ENCODE data around the gene NAV2. TPM values are rescaled to one million over a fixed set of nuclear protein-coding genes. Genes with fewer than 3 reads are reported as not detected.

The NAV2 gene
- total RNA-seq (1 to 10 TPM; 2.1 to 4.2 TPM), polyA plus RNA-seq (under 1 TPM in 2 of 3 donors, not detected in 1; 0.06 to 0.16 TPM), total RNA-seq (0.13 to 7.8 (median 1.1) reads per million in 6 experiments)

- H3K4me1 Mint-ChIP-seq = peaks cover 15 to 31% (median 25%) of the 10 kb centered on the region in 4 donors
- ATAC-seq (peak; percentile 95 to 97), DNase-seq (peak; percentile 38 to 80 (median 58))
- H3K9me3 Mint-ChIP-seq = peaks cover 0 to 2% (median 0%) of the 10 kb centered on the region in 9 donors
- H3K27ac Mint-ChIP-seq = peak within 1 kb of the TSS; percentile 74 to 92 (median 82)
- no peaks in the 10 kb centered on the region for H3K36me3 Mint-ChIP-seq
- peak within 1 kb of the TSS; percentile 88 to 96 (median 92) for H3K4me3 Mint-ChIP-seq
- POLR2A ChIA-PET = interaction anchor here (1.0 kb wide), 1 partner anchor 11 kb away, joined by 6 read pairs; no protein-coding TSS in a partner anchor
- H3K27me3 Mint-ChIP-seq = peaks cover 15 to 47% (median 35%) of the 10 kb centered on the region in 5 donors
These were observed at the start of gene NAV2 for GRCh38 chr11:19712281-19713195. TSS of gene NAV2 (plus strand) at chr11:19712837. CDS start at chr11:19713696, 859 bp downstream.

- no peak for ATAC-seq
These were observed 49.4 kb upstream of the NAV2 start for GRCh38 chr11:19663206-19663605.

GRCh38 chr11:19664886-19665548 is 47.6 kb upstream of the NAV2 start:
- Mint-ChIP-seq H3K27ac (no peak overlapping the region), H3K4me1 (peaks cover 0 to 3% (median under 1%) of the 10 kb centered on the region in 4 donors)
- ATAC-seq = no peak

More at GRCh38 chr11:19663206-19663605, 49.4 kb upstream of the NAV2 start:
- Mint-ChIP-seq H3K27ac (no peak overlapping the region), H3K4me3 (no peak overlapping the region), H3K36me3 (no peaks in the 10 kb centered on the region), H3K4me1 (peaks cover 0 to 3% (median 2%) of the 10 kb centered on the region in 4 donors), H3K27me3 (no peaks in the 10 kb centered on the region), H3K9me3 (no peaks in the 10 kb centered on the region)
- no peak for DNase-seq
- POLR2A ChIA-PET = interaction anchor here (0.6 kb wide), 1 partner anchor 63 kb away, joined by 3 read pairs; no protein-coding TSS in a partner anchor

GRCh38 chr11:19666951-19667350 is 45.7 kb upstream of the NAV2 start:
- no peak for DNase-seq
- no peak overlapping the region for H3K4me3 Mint-ChIP-seq
- POLR2A ChIA-PET = no interaction called here
- H3K36me3 Mint-ChIP-seq = no peaks in the 10 kb centered on the region
- ATAC-seq = no peak
- H3K27me3 Mint-ChIP-seq = peaks cover 0 to 9% (median 3%) of the 10 kb centered on the region in 5 donors
- H3K27ac Mint-ChIP-seq = no peak overlapping the region
- peaks cover 0 to 1% (median 0%) of the 10 kb centered on the region in 4 donors for H3K4me1 Mint-ChIP-seq
- H3K9me3 Mint-ChIP-seq = no peaks in the 10 kb centered on the region

More at GRCh38 chr11:19664886-19665548, 47.6 kb upstream of the NAV2 start:
- DNase-seq = no peak
- H3K36me3 Mint-ChIP-seq = no peaks in the 10 kb centered on the region
- no peaks in the 10 kb centered on the region for H3K9me3 Mint-ChIP-seq
- H3K27me3 Mint-ChIP-seq = no peaks in the 10 kb centered on the region
- H3K4me3 Mint-ChIP-seq = no peak overlapping the region
- POLR2A ChIA-PET = no interaction called here

GRCh38 chr11:19669511-19669910 is 43.1 kb upstream of the NAV2 start:
- Mint-ChIP-seq H3K36me3 (no peaks in the 10 kb centered on the region), H3K27ac (no peak overlapping the region), H3K9me3 (no peaks in the 10 kb centered on the region), H3K4me3 (no peak overlapping the region), H3K27me3 (peaks cover 0 to 12% (median 3%) of the 10 kb centered on the region in 5 donors), H3K4me1 (peaks cover 0 to 1% (median 0%) of the 10 kb centered on the region in 4 donors)
- POLR2A ChIA-PET = no interaction called here
- no peak for ATAC-seq
- no peak for DNase-seq

GRCh38 chr11:19670030-19670791 is 42.4 kb upstream of the NAV2 start:
- H3K27me3 Mint-ChIP-seq = peaks cover 0 to 14% (median 3%) of the 10 kb centered on the region in 5 donors
- no peaks in the 10 kb centered on the region for H3K36me3 Mint-ChIP-seq
- H3K9me3 Mint-ChIP-seq = no peaks in the 10 kb centered on the region
- peaks cover 0 to 5% (median 4%) of the 10 kb centered on the region in 4 donors for H3K4me1 Mint-ChIP-seq
- H3K4me3 Mint-ChIP-seq = no peak overlapping the region
- ATAC-seq (no peak), DNase-seq (no peak)
- POLR2A ChIA-PET = no interaction called here
- no peak overlapping the region for H3K27ac Mint-ChIP-seq

GRCh38 chr11:19672586-19673206 is 39.9 kb upstream of the NAV2 start:
- peaks cover 0 to 7% (median 6%) of the 10 kb centered on the region in 4 donors for H3K4me1 Mint-ChIP-seq
- H3K27me3 Mint-ChIP-seq = peaks cover 0 to 16% (median 3%) of the 10 kb centered on the region in 5 donors
- no peaks in the 10 kb centered on the region for H3K36me3 Mint-ChIP-seq

GRCh38 chr11:19673924-19674729 is 38.5 kb upstream of the NAV2 start:
- Mint-ChIP-seq H3K4me1 (peaks cover 0 to 7% (median 6%) of the 10 kb centered on the region in 4 donors), H3K36me3 (no peaks in the 10 kb centered on the region), H3K9me3 (no peaks in the 10 kb centered on the region), H3K27me3 (peaks cover 0 to 16% (median 3%) of the 10 kb centered on the region in 5 donors), H3K4me3 (no peak overlapping the region), H3K27ac (peak overlapping the region in 1 of 10 donors; percentile 73)
- ATAC-seq = no peak
- no peak for DNase-seq
- POLR2A ChIA-PET = no interaction called here

More at GRCh38 chr11:19672586-19673206, 39.9 kb upstream of the NAV2 start:
- ATAC-seq (no peak), DNase-seq (no peak)
- no peak overlapping the region for H3K27ac Mint-ChIP-seq
- POLR2A ChIA-PET = no interaction called here
- H3K9me3 Mint-ChIP-seq = no peaks in the 10 kb centered on the region
- H3K4me3 Mint-ChIP-seq = no peak overlapping the region

- Mint-ChIP-seq H3K4me3 (no peak overlapping the region), H3K36me3 (no peaks in the 10 kb centered on the region), H3K9me3 (no peaks in the 10 kb centered on the region), H3K27ac (no peak overlapping the region), H3K4me1 (peaks cover 0 to 7% (median 6%) of the 10 kb centered on the region in 4 donors), H3K27me3 (peaks cover 2 to 20% (median 8%) of the 10 kb centered on the region in 5 donors)
- DNase-seq (no peak), ATAC-seq (no peak)
- POLR2A ChIA-PET = no interaction called here
These were observed 37.8 kb upstream of the NAV2 start for GRCh38 chr11:19674836-19675235.

GRCh38 chr11:19675397-19675796 is 37.2 kb upstream of the NAV2 start:
- POLR2A ChIA-PET = no interaction called here
- Mint-ChIP-seq H3K27me3 (peaks cover 2 to 25% (median 12%) of the 10 kb centered on the region in 5 donors), H3K36me3 (no peaks in the 10 kb centered on the region), H3K4me1 (peaks cover 0 to 7% (median 6%) of the 10 kb centered on the region in 4 donors), H3K27ac (no peak overlapping the region), H3K4me3 (no peak overlapping the region), H3K9me3 (no peaks in the 10 kb centered on the region)
- DNase-seq (no peak), ATAC-seq (no peak)
